SK-N-SH (cell line): ENCODE data around the gene TMEM88. TPM values are rescaled to one million over a fixed set of nuclear protein-coding genes. Genes with fewer than 3 reads are reported as not detected.

ENCODE experiments used
- CTCF ChIA-PET: fragments of 300-600, 350-600 bp; formaldehyde crosslinking; extraction: SDS; loops from one replicate; lab custom pipeline; 2021; lab: Yijun Ruan, JAX
- POLR2A ChIA-PET: fragments of 350-600 bp; sonication (Branson Sonifier 250); formaldehyde crosslinking; extraction: SDS; loops from one replicate; lab custom pipeline; 2020; ENCODE audit warnings: antibody characterized with exemption, inconsistent platforms; lab: Yijun Ruan, JAX
- DNase-seq: peaks from one replicate; pipeline ENCODE4 v3.0.0; 2012
- H2AFZ ChIP-seq: fragments of 200-600 bp; sonication (generic); 2 replicates; pipeline ENCODE4 v1.8.1; 2016; ENCODE audit warnings: antibody characterized with exemption, mild to moderate bottlenecking, low read depth
- H3F3A ChIP-seq: fragments of 200-600 bp; sonication (generic); replicated peaks from 2 replicates; pipeline ENCODE3; 2016; ENCODE audit warnings: antibody characterized with exemption, mild to moderate bottlenecking; ENCODE audit not compliant: insufficient read depth
- H3K27ac ChIP-seq, 2 experiments: fragments of 200-500 bp in 1 of 2; fragments of 200-600 bp in 1 of 2; sonication (Bioruptor generic) in 1 of 2; sonication (generic), shearing (Covaris generic) in 1 of 2; 2 replicates each; pipeline versions ENCODE4 v1.5.1 to v1.6.1; 2014 to 2016; ENCODE audit warnings: low read depth in 2 of 2, inconsistent platforms in 1 of 2, low read length in 1 of 2, mild to moderate bottlenecking in 1 of 2, mixed read lengths in 1 of 2
- H3K27me3 ChIP-seq: fragments of 200-600 bp; sonication (generic), shearing (Covaris generic); 2 replicates; pipeline ENCODE4 v1.6.1; 2016; ENCODE audit warnings: mixed run types; ENCODE audit not compliant: insufficient read depth
- H3K36me3 ChIP-seq, 2 experiments: fragments of 200-500 bp in 1 of 2; fragments of 200-600 bp in 1 of 2; sonication (Bioruptor generic) in 1 of 2; sonication (generic) in 1 of 2; replicated peaks in 1 of 2; 2 replicates each; pipeline versions ENCODE3 to v1.5.1; 2014 to 2016; ENCODE audit warnings: low read length in 1 of 2, mild to moderate bottlenecking in 1 of 2; ENCODE audit not compliant: insufficient read depth in 2 of 2, control insufficient read depth in 1 of 2
- H3K4me1 ChIP-seq, 2 experiments: fragments of 200-500 bp in 1 of 2; fragments of 200-600 bp in 1 of 2; sonication (Bioruptor generic) in 1 of 2; sonication (generic), shearing (Covaris generic) in 1 of 2; 2 replicates each; pipeline versions ENCODE4 v1.5.1 to v1.6.1; 2014 to 2016; ENCODE audit warnings: low read depth in 1 of 2, low read length in 1 of 2, mixed run types in 1 of 2; ENCODE audit not compliant: insufficient read depth in 2 of 2, control insufficient read depth in 1 of 2
- H3K4me2 ChIP-seq: fragments of 200-600 bp; sonication (generic), shearing (Covaris generic); 2 replicates; pipeline ENCODE4 v1.6.1; 2017; ENCODE audit warnings: mixed run types
- H3K4me3 ChIP-seq, 2 experiments: fragments of 200-500 bp in 1 of 2; fragments of 200-600 bp in 1 of 2; sonication (Bioruptor generic) in 1 of 2; sonication (generic), shearing (Covaris generic) in 1 of 2; 2 replicates each; pipeline versions ENCODE4 v1.5.1 to v1.8.1; 2014 to 2016; ENCODE audit warnings: low read depth in 2 of 2, inconsistent platforms in 1 of 2, low read length in 1 of 2, mild to moderate bottlenecking in 1 of 2, mixed read lengths in 1 of 2, moderate library complexity in 1 of 2
- H3K79me2 ChIP-seq: fragments of 200-600 bp; sonication (generic); 2 replicates; pipeline ENCODE4 v1.8.1; 2017; ENCODE audit warnings: mild to moderate bottlenecking; ENCODE audit not compliant: insufficient read depth
- H3K9ac ChIP-seq: fragments of 200-600 bp; sonication (generic); 2 replicates; pipeline ENCODE4 v1.6.1; 2017; ENCODE audit warnings: mixed run types
- H3K9me2 ChIP-seq: fragments of 200-600 bp; sonication (generic); 2 replicates; pipeline ENCODE4 v1.6.1; 2017; ENCODE audit warnings: mixed run types
- H3K9me3 ChIP-seq: fragments of 200-600 bp; sonication (generic); 2 replicates; pipeline ENCODE4 v1.6.1; 2017; ENCODE audit warnings: mixed run types, mild to moderate bottlenecking, moderate library complexity
- H4K20me1 ChIP-seq: fragments of 200-600 bp; sonication (generic); 2 replicates; pipeline ENCODE4 v1.6.1; 2017; ENCODE audit warnings: mild to moderate bottlenecking, mixed run types; ENCODE audit not compliant: insufficient read depth
- CHD2 ChIP-seq: fragments of 150-350 bp; IDR thresholded peaks from 2 replicates; pipeline ENCODE4 v1.6.1; 2018; ENCODE audit warnings: low read length; ENCODE audit not compliant: partially characterized antibody
- ELF1 ChIP-seq: IDR thresholded peaks from 2 replicates; pipeline ENCODE4 v1.4.0; 2012
- EP300 ChIP-seq, 2 experiments: IDR thresholded peaks; 2 replicates each; pipeline versions ENCODE4 v1.4.0 to v1.6.1; 2012; ENCODE audit warnings: borderline replicate concordance in 1 of 2, low read depth in 1 of 2, low read length in 1 of 2
- FOXM1 ChIP-seq: IDR thresholded peaks from 2 replicates; pipeline ENCODE4 v1.4.0; 2012; ENCODE audit warnings: low read depth, mild to moderate bottlenecking
- MAX ChIP-seq: IDR thresholded peaks from 2 replicates; pipeline ENCODE4 v1.4.0; 2012; ENCODE audit warnings: low read depth
- RFX5 ChIP-seq: IDR thresholded peaks from 2 replicates; pipeline ENCODE4 v1.6.1; 2012; ENCODE audit warnings: mild to moderate bottlenecking, improper control_type of control experiment, low read length
- RXRA ChIP-seq: IDR thresholded peaks from 2 replicates; pipeline ENCODE4 v1.4.0; 2012; ENCODE audit warnings: low read depth, mild to moderate bottlenecking, borderline replicate concordance
- SMC3 ChIP-seq: IDR thresholded peaks from 2 replicates; pipeline ENCODE4 v1.6.1; 2012; ENCODE audit warnings: low read depth, low read length, improper control_type of control experiment
- WGBS: methylation state at CpG from one replicate; pipeline ENCODE4 v1.1.6; 2017; ENCODE audit warnings: low lambda C conversion rate; 5-methylcytosine and 5-hydroxymethylcytosine counted together
- polyA plus RNA-seq, 3 experiments: library from polyadenylated mRNA; depleted of rRNA; stranded (reverse); fragments of >200 nt; gene quantifications; 2 replicates each; pipeline ENCODE4 v1.2.3, GENCODE V29; 2012
- TF ChIP-seq, protein P1 (sequence below): fragments of 150-350 bp; IDR thresholded peaks from 2 replicates; pipeline ENCODE4 v1.6.1; 2016; ENCODE audit warnings: mild to moderate bottlenecking, low read depth, low read length
- TF ChIP-seq, protein P2 (sequence below): fragments of 200-600 bp; sonication (generic); IDR thresholded peaks from 2 replicates; pipeline ENCODE4 v1.6.1; 2017; ENCODE audit warnings: antibody characterized with exemption, mild to moderate bottlenecking, moderate library complexity

Gene TMEM88
- polyA plus RNA-seq, 1 of the 3 experiments (the other 2 are of a cell fraction), result 1.2 TPM

DNA sequence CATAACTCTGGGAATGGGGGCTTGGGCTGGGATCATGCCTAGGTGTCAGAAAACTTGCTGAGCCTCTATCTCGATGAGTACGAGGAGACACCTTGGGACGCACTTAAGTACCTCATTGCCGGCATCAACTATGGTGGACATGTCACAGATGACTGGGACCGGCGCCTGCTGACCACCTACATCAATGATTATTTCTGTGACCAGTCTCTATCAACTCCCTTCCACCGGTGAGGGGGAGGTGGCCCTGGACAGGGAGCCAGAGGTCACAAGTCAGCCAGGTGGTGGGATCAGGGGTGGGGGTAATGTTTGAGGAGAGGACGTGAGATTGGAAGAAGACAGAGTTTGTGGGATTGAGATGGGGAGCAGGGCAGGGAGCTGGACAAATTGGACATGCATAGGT, 24.2 kb upstream of the TMEM88 start:
- no peak overlapping the region for H3K4me3 ChIP-seq
- ChIA-PET CTCF (interaction anchor here (1.0 to 6.0 kb wide), 4 partner anchors 7 to 82 kb away, joined by 3 to 79 read pairs (median 4); no protein-coding TSS in a partner anchor), POLR2A (no interaction called here)
- H3K79me2 ChIP-seq, result no peaks in the 10 kb centered on the region
- no peaks in the 10 kb centered on the region for H3K36me3 ChIP-seq
- H3K4me2 ChIP-seq, result no peak overlapping the region
- no peak overlapping the region for H3K27ac ChIP-seq
- H4K20me1 ChIP-seq, result no peaks in the 10 kb centered on the region
- no peaks in the 10 kb centered on the region for H3K9me3 ChIP-seq
- no peak overlapping the region for H3K9ac ChIP-seq
- WGBS, result 81% methylated on average over 5 of the region's 8 CpGs
- H3K4me1 ChIP-seq, result peaks cover 5 to 9% of the 10 kb centered on the region in 2 experiments; a peak in 2 of 4 replicates
- peaks cover 10% of the 10 kb centered on the region for H3F3A ChIP-seq
- H3K27me3 ChIP-seq, result peaks cover 7% of the 10 kb centered on the region
- no peak overlapping the region for H2AFZ ChIP-seq
- H3K9me2 ChIP-seq, result no peaks in the 10 kb centered on the region
- TF ChIP-seq RXRA (no peak), SMC3 (no peak), RFX5 (no peak), ELF1 (no peak), MAX (no peak), EP300 (IDR thresholded peaks at IDR 0.05; ENCODE audit: borderline replicate concordance in 1 of 2, low read depth in 1 of 2, low read length in 1 of 2) (no peak)
- TF ChIP-seq, protein P1, sequence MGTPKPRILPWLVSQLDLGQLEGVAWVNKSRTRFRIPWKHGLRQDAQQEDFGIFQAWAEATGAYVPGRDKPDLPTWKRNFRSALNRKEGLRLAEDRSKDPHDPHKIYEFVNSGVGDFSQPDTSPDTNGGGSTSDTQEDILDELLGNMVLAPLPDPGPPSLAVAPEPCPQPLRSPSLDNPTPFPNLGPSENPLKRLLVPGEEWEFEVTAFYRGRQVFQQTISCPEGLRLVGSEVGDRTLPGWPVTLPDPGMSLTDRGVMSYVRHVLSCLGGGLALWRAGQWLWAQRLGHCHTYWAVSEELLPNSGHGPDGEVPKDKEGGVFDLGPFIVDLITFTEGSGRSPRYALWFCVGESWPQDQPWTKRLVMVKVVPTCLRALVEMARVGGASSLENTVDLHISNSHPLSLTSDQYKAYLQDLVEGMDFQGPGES, result no peak
- DNase-seq, result no peak

GRCh38 chr17:7831233-7831632, 23.6 kb upstream of the TMEM88 start:
- WGBS, result 51% methylated on average over 7 of the region's 7 CpGs
- TF ChIP-seq, protein P2, sequence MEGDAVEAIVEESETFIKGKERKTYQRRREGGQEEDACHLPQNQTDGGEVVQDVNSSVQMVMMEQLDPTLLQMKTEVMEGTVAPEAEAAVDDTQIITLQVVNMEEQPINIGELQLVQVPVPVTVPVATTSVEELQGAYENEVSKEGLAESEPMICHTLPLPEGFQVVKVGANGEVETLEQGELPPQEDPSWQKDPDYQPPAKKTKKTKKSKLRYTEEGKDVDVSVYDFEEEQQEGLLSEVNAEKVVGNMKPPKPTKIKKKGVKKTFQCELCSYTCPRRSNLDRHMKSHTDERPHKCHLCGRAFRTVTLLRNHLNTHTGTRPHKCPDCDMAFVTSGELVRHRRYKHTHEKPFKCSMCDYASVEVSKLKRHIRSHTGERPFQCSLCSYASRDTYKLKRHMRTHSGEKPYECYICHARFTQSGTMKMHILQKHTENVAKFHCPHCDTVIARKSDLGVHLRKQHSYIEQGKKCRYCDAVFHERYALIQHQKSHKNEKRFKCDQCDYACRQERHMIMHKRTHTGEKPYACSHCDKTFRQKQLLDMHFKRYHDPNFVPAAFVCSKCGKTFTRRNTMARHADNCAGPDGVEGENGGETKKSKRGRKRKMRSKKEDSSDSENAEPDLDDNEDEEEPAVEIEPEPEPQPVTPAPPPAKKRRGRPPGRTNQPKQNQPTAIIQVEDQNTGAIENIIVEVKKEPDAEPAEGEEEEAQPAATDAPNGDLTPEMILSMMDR, result no peak
- TF ChIP-seq FOXM1 (no peak), CHD2 (no peak)

More at GRCh38 chr17:7831233-7831632, 23.6 kb upstream of the TMEM88 start:
- H3K4me1 ChIP-seq, result peaks cover 5 to 7% of the 10 kb centered on the region in 2 experiments; a peak in 2 of 4 replicates
- peaks cover 7% of the 10 kb centered on the region for H3K27me3 ChIP-seq
- ChIA-PET POLR2A (no interaction called here), CTCF (interaction anchor here (1.2 to 6.5 kb wide), 4 partner anchors 8 to 81 kb away, joined by 3 to 79 read pairs (median 32); no protein-coding TSS in a partner anchor)
- H3K9ac ChIP-seq, result no peak overlapping the region
- 0 out of 2 replicates have a peak, but pooled peaks cover 2% of the 10 kb centered on the region for H3K79me2 ChIP-seq
- H2AFZ ChIP-seq, result no peak overlapping the region
- DNase-seq, result no peak
- H3K36me3 ChIP-seq, result no peaks in the 10 kb centered on the region
- H4K20me1 ChIP-seq, result no peaks in the 10 kb centered on the region
- H3K4me3 ChIP-seq, result no peak overlapping the region
- no peak overlapping the region for H3K4me2 ChIP-seq
- H3K27ac ChIP-seq, result no peak overlapping the region
- H3K9me3 ChIP-seq, result no peaks in the 10 kb centered on the region
- no peaks in the 10 kb centered on the region for H3K9me2 ChIP-seq
- H3F3A ChIP-seq, result peaks cover 15% of the 10 kb centered on the region
